ENCODE results near the gene DUOXA1.

DUOXA1 gene

DNA sequence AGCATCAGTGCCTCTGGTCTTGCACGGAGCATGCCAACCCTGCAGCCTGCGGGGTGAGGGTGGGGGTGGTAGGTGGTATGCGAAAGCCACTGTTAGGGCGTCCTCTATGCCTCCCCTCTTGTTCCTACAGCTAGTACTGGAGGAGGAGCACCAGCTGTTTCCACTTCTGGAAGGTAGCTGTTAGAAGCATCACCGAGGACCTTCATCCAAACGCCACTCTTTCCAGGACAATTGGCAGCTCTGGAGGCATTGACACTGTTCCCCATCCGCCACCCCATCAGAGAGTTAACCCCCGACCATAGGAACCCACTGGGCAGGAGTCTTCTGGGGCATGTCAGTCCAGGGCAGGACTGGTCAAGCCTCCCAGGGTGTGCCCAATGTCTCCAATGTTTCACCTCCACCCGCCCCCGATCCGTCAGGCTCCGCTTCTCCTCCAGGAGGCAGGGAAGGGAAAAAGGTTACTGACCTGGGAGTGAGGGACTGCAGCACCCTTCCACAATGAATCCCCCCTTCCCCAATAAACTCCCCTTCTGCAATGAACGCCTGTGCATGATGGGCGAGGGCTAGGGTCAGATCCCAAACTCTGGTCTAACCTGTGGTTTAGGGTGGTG lies 16.2 kb downstream of the DUOXA1 start:
- TF ChIP-seq POLR2AphosphoS5 (IDR thresholded peaks at IDR 0.05; ENCODE audit: low read depth, low read length) (no peak), SIN3A (IDR thresholded peaks at IDR 0.05; ENCODE audit: borderline replicate concordance, insufficient read depth, low read length) (no peak), FOXP2 (optimal IDR thresholded peaks at IDR 0.05; ENCODE audit: borderline replicate concordance, extremely low read depth, extremely low read length, insufficient read depth) (no peak), TAF1 (IDR thresholded peaks at IDR 0.05; ENCODE audit: borderline replicate concordance, insufficient read depth, low read length) (no peak)
- TF ChIP-seq, protein P1, sequence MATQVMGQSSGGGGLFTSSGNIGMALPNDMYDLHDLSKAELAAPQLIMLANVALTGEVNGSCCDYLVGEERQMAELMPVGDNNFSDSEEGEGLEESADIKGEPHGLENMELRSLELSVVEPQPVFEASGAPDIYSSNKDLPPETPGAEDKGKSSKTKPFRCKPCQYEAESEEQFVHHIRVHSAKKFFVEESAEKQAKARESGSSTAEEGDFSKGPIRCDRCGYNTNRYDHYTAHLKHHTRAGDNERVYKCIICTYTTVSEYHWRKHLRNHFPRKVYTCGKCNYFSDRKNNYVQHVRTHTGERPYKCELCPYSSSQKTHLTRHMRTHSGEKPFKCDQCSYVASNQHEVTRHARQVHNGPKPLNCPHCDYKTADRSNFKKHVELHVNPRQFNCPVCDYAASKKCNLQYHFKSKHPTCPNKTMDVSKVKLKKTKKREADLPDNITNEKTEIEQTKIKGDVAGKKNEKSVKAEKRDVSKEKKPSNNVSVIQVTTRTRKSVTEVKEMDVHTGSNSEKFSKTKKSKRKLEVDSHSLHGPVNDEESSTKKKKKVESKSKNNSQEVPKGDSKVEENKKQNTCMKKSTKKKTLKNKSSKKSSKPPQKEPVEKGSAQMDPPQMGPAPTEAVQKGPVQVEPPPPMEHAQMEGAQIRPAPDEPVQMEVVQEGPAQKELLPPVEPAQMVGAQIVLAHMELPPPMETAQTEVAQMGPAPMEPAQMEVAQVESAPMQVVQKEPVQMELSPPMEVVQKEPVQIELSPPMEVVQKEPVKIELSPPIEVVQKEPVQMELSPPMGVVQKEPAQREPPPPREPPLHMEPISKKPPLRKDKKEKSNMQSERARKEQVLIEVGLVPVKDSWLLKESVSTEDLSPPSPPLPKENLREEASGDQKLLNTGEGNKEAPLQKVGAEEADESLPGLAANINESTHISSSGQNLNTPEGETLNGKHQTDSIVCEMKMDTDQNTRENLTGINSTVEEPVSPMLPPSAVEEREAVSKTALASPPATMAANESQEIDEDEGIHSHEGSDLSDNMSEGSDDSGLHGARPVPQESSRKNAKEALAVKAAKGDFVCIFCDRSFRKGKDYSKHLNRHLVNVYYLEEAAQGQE (IDR thresholded peaks at IDR 0.05; ENCODE audit: insufficient read depth in 1 of 2, low read depth in 2 of 2, low read length in 2 of 2), result no peak

DNA sequence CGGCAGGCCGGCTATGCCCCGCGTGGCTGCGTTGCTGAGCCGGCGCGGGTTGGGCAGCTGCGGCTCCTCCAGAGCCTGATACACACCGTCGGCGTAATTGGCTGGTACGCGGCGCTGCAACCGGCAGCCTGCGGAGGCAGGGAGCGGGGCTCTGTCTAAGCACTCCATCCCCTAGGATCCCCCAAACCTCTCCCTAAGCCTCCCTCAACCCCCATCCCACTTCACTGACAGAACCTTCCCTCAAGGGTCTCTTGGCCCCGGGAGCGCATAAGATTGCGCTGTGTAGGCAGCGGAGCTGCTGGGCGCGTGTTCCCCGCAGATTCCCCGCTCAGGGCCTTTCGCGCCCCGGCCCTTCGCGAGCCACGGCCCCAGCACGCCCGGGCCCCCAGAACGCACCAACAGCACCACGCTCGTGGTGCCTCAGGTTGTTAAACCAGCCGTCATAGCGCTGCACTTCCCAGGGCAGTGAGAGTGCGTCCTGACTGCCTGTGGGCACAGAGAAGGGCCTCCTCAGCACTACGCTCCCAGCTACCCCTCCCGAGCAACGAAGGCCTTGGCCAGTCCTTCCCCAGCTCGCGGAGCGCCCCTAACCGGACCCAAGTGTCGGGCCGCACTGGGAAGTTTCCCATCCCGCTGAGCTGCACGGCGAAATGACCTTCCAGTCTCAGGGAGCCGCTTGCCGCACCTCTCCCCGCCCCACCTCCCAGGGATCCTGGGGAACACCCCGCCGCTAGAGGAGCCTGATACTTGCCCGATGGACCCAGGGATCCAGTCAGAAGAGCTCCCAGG lies 16.9 kb downstream of the DUOXA1 start:
- TF ChIP-seq, protein P1 (IDR thresholded peaks at IDR 0.05; ENCODE audit: insufficient read depth in 1 of 2, low read depth in 2 of 2, low read length in 2 of 2), result no peak
- TF ChIP-seq POLR2AphosphoS5 (IDR thresholded peaks at IDR 0.05; ENCODE audit: low read depth, low read length) (no peak), FOXP2 (optimal IDR thresholded peaks at IDR 0.05; ENCODE audit: borderline replicate concordance, extremely low read depth, extremely low read length, insufficient read depth) (no peak), TAF1 (IDR thresholded peaks at IDR 0.05; ENCODE audit: borderline replicate concordance, insufficient read depth, low read length) (no peak), SIN3A (IDR thresholded peaks at IDR 0.05; ENCODE audit: borderline replicate concordance, insufficient read depth, low read length) (no peak)

DNA sequence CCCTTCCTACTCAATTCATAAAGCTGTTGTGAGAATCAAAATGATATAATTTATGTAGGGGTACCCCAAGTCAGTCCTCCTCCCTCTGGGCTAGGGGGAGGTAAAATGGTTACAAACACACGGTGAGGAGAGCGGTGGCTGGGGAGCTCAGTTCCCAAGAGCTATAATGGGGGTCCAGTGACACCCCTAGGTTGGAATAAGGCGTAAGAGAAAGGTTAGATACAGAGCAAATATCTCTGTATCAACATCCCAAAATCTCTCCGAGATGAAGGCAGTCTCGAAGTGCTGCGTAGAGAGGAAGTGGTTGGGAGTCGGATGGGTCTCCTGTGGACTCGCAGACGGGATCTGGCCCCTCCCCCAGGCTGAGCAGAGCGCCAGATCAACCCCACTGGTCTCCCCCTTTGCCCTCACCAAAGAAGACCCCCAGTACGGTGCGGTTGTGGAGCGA lies 17.5 kb downstream of the DUOXA1 start:
- no peak for TF ChIP-seq SIN3A (IDR thresholded peaks at IDR 0.05; ENCODE audit: borderline replicate concordance, insufficient read depth, low read length)
- no peak for TF ChIP-seq POLR2AphosphoS5 (IDR thresholded peaks at IDR 0.05; ENCODE audit: low read depth, low read length)
- TF ChIP-seq TAF1 (IDR thresholded peaks at IDR 0.05; ENCODE audit: borderline replicate concordance, insufficient read depth, low read length), result no peak
- TF ChIP-seq FOXP2 (optimal IDR thresholded peaks at IDR 0.05; ENCODE audit: borderline replicate concordance, extremely low read depth, extremely low read length, insufficient read depth), result no peak
- TF ChIP-seq, protein P1 (IDR thresholded peaks at IDR 0.05; ENCODE audit: insufficient read depth in 1 of 2, low read depth in 2 of 2, low read length in 2 of 2), result no peak

DNA sequence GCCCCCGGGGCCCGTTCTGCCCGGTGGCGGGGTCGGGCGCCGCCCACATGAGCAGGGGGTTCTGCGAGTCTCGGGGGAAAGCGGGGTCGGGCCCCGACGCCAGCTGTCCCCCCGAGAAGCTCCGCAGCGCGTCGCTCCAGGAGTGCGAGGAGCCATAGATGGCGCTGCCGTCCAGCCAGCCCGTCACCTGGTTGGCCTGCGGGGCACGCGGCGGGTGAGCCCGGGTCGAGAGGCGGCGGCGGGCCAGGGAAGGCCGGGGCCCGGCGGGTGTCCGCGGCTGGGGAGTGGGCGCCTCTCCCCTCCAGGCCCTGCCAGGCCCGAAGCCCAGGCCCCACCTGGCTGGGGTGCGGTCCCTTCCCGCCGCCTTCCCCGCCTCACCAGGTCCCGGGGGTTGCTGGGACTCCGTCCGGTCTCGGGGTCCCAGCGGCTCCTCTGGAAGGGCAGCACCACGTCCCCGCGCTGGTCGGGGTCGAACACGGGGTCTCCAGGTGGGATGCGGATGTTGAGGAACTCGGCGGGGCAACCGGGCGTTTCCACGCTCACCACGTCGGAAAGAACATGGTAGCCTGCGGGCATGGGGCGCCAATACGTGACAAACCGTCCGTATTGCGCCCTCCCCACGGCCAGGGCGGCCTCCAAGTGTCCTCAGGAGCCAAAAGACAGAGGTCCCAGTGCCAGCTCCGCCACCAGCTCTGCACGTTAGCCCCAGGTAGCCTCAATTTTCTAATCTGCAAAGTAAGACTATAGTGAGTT lies 18.1 kb downstream of the DUOXA1 start:
- TF ChIP-seq POLR2AphosphoS5 (IDR thresholded peaks at IDR 0.05; ENCODE audit: low read depth, low read length) (no peak), TAF1 (IDR thresholded peaks at IDR 0.05; ENCODE audit: borderline replicate concordance, insufficient read depth, low read length) (no peak), SIN3A (IDR thresholded peaks at IDR 0.05; ENCODE audit: borderline replicate concordance, insufficient read depth, low read length) (no peak), FOXP2 (optimal IDR thresholded peaks at IDR 0.05; ENCODE audit: borderline replicate concordance, extremely low read depth, extremely low read length, insufficient read depth) (no peak)
- TF ChIP-seq, protein P1 (IDR thresholded peaks at IDR 0.05; ENCODE audit: insufficient read depth in 1 of 2, low read depth in 2 of 2, low read length in 2 of 2), result no peak
